OCI-M2 (cell line): ENCODE measurements around the gene IFNA8.
"Not testable (repeated sequence)": the region's sequence is repeated elsewhere in the genome, so short reads cannot be mapped to it uniquely, and the experiment has no call there.

Experiments
- DNase-seq: peaks from one replicate; lab custom pipeline; 2025; ENCODE audit not compliant: unreplicated experiment; lab: John Stamatoyannopoulos, UW

The IFNA8 gene

DNA sequence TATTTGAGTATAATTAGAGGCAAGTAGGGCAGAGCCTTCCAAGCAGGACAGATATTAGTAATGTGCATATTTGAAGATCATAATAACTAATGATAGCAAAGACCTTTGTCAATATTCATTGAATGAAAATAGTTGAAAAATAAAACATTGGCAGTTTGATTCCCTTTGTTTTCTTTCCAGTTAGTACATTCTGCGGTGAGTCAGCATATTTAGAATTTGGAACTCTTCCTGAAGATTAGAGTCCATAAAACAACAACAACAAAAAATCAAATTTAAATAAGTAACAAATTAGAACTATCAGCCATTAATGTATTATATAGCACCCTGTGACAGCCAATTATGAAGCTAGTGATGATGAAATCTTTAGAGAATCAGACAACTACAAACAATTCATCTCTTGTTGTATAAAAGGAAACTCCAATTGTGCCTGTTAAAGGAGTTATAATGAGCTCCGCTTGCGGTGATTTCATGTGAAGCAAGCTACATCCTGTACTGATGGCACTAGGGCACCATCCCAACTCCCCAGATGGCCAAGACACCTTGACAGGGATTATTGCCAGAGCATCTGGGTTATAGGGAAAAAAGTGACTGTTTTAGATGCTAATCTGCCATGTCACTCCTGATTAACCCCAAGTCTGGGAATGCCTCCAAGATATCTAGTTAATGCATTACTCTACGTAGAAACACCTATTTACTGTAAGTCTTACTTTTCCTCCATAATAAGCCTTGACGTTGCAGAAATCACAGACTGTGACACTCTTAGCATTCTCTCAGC is 6.8 kb downstream of the IFNA8 start:
- no peak for DNase-seq

DNA sequence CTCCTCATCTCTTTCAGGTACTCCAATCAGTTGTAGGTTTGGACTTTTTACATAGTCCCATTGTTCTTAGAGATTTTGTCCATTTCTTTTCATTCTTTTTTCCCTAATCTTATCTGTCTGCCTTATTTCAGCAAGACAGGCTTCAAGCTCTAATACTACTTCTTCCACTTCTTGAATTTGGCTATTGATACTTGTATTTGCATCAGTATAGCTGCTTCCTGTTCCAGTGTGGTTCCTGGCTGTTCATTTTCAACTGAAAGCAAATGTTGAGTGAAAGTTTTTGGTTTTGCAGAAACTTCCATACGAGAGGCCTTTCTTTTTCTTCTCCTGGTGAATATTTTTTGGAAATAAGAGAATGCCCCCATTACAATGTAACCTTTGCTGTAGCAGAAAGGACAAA is 19.3 kb downstream of the IFNA8 start:
- no peak for DNase-seq

DNA sequence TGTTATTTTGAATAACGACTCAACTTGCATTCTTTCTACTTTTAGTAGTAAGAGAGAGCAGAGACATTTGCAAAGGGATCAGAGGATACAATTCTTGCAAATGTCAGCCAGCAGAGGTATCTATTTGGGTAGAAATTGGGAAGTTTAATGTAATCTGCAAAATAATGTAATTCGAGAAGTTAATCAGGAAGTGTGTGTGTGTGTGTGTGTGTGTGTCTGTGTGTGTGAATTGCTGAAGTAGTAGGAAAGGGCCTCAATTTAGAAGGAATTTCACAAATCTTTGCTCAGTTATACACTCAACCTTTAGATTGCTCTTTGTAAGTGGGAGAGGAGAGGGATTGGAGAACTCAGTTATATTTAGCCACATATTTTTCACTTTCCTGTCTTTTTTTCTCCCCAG is 20.3 kb downstream of the IFNA8 start:
- no peak for DNase-seq

- no peak for DNase-seq
These were observed 23.9 kb downstream of the IFNA8 start for GRCh38 chr9:21432672-21433425.

GRCh38 chr9:21434202-21435014 is 25.5 kb downstream of the IFNA8 start:
- DNase-seq = no peak

DNA sequence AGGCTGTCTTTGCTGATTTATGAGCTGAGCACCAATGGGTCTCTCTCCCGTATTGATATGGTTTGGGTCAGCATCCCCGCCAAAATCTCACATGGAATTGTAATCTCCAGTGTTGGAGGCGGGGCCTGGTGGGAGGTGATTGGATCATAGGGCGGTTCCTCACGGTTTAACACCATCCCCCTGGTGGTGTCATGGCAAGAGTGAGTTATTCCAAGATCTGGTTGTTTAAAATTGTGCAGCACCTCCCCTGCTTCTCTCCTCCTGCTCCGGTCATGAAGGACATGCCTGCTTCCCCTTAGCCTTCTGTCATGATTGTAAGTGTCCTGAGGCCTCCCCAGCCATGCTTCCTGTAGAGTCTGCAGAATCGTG is 26.1 kb downstream of the IFNA8 start:
- not testable (repeated sequence) for DNase-seq

GRCh38 chr9:21440139-21440538 is 31.2 kb downstream of the IFNA8 start, which contains the start of gene IFNA1:
Gene IFNA1 (plus strand): TSS chr9:21440439. CDS start chr9:21440508, 69 bp downstream.
- DNase-seq = no peak

DNA sequence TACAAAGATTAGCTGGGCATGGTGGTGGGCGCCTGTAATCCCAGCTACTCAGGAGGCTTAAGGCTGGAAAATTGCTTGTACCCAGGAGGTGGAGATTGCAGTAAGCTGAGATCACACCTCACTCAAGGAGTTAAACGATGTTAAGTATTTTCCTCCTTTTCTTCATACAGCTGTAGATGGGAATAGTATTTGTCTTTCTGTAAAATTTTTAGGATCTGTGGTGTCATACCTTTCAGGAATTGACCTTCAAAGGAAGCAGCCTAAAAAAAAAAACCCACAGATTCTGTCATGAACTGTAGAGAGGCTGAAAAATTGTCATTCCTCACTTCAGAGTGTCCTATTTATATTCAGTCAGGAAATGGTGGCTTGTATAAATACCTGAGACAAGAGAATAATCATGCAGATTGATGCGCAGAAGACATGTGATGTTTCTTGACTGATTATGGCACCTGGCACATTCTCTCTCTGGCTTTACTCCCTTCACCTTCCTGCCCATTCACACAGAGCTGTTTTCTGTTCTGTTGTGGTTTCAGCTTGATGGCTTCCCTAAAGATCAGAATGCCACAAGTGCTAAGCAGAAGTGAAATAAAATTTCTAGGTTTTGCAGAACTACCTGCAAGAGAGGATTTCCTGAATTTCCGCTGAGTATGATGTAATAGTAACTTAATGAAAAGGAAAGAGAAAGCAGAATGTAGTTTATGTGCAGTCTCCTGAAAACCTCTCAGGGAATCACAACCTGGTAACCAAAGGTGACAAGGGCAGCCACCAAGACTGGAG is 35.1 kb downstream of the IFNA8 start:
- DNase-seq = no peak

DNA sequence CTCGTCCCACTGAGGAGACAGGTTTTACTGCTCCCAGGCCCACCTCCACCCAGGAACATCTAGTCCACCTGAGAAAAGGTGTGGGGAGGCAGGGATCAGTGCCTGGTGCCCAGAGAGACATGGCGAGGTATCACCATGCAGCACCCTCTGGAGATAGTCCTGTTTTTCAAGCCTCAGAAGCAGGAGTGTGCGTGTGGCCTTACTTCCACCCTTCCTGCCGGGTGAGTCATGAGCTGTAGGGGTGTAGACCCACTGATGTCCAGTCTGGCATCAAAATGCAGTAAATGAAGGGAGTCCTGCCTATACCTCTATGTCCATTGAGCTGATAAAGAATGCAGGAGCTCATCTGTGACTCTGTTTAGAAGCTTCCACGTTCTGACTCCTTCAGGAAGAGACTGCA is 40.4 kb downstream of the IFNA8 start:
- not testable (repeated sequence) for DNase-seq

DNA sequence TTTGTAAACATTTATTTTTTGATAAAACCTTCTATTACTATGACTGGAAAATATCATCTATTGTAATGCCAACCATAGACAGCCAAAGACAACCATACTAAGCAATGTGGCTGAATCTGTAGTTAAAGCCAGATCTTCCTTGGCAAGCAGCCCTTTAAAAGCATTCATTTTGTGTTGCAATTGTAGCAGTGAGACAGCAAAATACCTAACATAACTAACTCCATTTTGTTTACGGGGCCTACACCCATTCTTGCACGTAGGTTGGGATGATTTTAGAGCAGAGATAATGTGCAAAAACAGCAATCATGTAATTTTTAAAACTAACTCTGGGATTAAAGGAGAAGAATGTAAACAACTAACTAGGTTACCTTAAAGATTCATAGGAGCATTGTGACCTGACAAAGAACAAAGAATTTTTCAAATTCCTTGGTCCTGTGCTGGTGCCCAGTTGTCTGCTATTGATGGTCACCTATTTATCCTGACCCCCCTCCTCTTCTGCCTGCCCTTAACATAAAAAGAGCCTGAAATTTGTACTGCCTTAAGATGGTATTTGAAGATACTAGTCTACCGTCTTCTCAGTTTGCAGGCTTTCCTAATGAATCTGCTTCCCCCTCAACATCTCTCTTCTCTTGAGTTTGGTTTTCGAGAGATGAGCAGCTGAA is 41.9 kb downstream of the IFNA8 start:
- DNase-seq = no peak

DNA sequence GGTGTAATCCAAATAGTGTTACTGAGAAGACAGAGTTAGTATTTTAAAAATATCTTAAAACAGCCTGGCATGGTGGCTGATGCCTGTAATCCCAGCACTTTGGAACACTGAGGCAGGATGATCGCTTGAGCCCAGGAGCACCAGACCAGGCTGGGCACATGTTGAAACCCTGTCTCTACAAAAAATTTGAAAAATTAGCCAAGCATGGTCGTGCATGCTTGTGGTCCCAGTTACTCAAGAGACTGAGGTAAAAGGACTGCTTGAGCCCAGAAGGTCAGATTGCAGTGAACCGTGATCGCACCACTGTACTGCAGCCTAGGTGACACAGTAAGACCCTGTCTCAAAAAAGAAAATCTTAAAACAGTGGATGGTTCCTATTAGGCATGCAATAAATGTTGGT is 43.8 kb downstream of the IFNA8 start:
- no peak for DNase-seq

GRCh38 chr9:21454149-21454548 is 45.2 kb downstream of the IFNA8 start:
- no peak for DNase-seq

- no peak for DNase-seq
These were observed 46.4 kb downstream of the IFNA8 start for GRCh38 chr9:21455320-21455719.
